Gastrocnemius medialis (tissue), 4 donors: ENCODE measurements around the gene NKTR.

Source experiments
- POLR2A ChIP-seq, 2 donors: fragments of 450-650 bp; IDR thresholded peaks; one replicate each; pipeline ENCODE4 v1.6.1; 2017; ENCODE audit warnings: antibody characterized with exemption in 2 of 2, mild to moderate bottlenecking in 2 of 2, moderate library complexity in 2 of 2
- TF ChIP-seq, protein P1 (sequence below), 5 experiments: fragments of 450-650 bp in 3 of 5; fragments of 200-600 bp in 2 of 5; sonication (generic) in 2 of 5; IDR thresholded peaks in 4 of 5; conservative IDR thresholded peaks in 1 of 5; 1 replicate in 4 of 5; 2 replicates in 1 of 5; pipeline ENCODE4 v1.5.1; 2016 to 2019; ENCODE audit warnings: antibody characterized with exemption in 5 of 5, mild to moderate bottlenecking in 3 of 5, moderate library complexity in 3 of 5

GRCh38 chr3:42654331-42655201, 54.1 kb downstream of the NKTR start:
- TF ChIP-seq, protein P1, sequence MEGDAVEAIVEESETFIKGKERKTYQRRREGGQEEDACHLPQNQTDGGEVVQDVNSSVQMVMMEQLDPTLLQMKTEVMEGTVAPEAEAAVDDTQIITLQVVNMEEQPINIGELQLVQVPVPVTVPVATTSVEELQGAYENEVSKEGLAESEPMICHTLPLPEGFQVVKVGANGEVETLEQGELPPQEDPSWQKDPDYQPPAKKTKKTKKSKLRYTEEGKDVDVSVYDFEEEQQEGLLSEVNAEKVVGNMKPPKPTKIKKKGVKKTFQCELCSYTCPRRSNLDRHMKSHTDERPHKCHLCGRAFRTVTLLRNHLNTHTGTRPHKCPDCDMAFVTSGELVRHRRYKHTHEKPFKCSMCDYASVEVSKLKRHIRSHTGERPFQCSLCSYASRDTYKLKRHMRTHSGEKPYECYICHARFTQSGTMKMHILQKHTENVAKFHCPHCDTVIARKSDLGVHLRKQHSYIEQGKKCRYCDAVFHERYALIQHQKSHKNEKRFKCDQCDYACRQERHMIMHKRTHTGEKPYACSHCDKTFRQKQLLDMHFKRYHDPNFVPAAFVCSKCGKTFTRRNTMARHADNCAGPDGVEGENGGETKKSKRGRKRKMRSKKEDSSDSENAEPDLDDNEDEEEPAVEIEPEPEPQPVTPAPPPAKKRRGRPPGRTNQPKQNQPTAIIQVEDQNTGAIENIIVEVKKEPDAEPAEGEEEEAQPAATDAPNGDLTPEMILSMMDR (IDR thresholded peaks at IDR 0.05 in 4 of 5, conservative IDR thresholded peaks at IDR 0.05 in 1 of 5), result peak in 3 of 5 experiments; percentile 6 to 14 (median 13)
- TF ChIP-seq POLR2A (IDR thresholded peaks at IDR 0.05), result peak; percentile 80 to 86
